SHP77 treated with DMSO at 0.1 percent for 48 hours (cell line): Measurements from ENCODE around the gene EID2B.

Experiments used
- DNase-seq: peaks from one replicate; lab custom pipeline; 2025; lab: John Stamatoyannopoulos, UW

The EID2B gene

GRCh38 chr19:39498798-39499642 is 33.6 kb downstream of the EID2B start, which contains the start of gene DLL3:
Gene DLL3 (plus strand): TSS chr19:39498947. CDS start chr19:39498975, 28 bp downstream.
- DNase-seq: peak; percentile 73

GRCh38 chr19:39497996-39498797 is 34.5 kb downstream of the EID2B start:
- peak; percentile 94 for DNase-seq

- DNase-seq: no peak
Observed at GRCh38 chr19:39497701-39497995, 35.0 kb downstream of the EID2B start.

- no peak for DNase-seq
Observed at GRCh38 chr19:39496063-39496462, 36.6 kb downstream of the EID2B start.

- DNase-seq: no peak
Observed at GRCh38 chr19:39494661-39495060, 38.0 kb downstream of the EID2B start.

GRCh38 chr19:39492788-39493187 is 39.9 kb downstream of the EID2B start:
- DNase-seq: no peak

- DNase-seq: no peak
Observed at GRCh38 chr19:39492225-39492624, 40.4 kb downstream of the EID2B start.

- no peak for DNase-seq
Observed at GRCh38 chr19:39489756-39490155, 42.9 kb downstream of the EID2B start.

GRCh38 chr19:39483141-39483540 is 49.5 kb downstream of the EID2B start:
- DNase-seq: no peak

- no peak for DNase-seq
Observed at GRCh38 chr19:39481676-39482075, 51.0 kb downstream of the EID2B start.

GRCh38 chr19:39481229-39481545 is 51.5 kb downstream of the EID2B start:
- no peak for DNase-seq
